Measurements from ENCODE around the gene MEGF6.

MEGF6 gene

GRCh38 chr1:3646596-3646995, 35.3 kb upstream of the MEGF6 start:
- Histone ChIP-seq H3K4ac (ENCODE audit: low read depth in 1 of 2, low read length in 2 of 2) (no peak overlapping the region), H3K18ac (ENCODE audit: low read depth in 1 of 2, low read length in 2 of 2) (no peak overlapping the region), H3K4me2 (ENCODE audit: low read length, poor library complexity, severe bottlenecking) (no peak overlapping the region), H3K23ac (ENCODE audit: low read length in 2 of 2) (no peak overlapping the region), H2AFZ (ENCODE audit: low read depth, low read length) (no peak overlapping the region), H3K4me1 (ENCODE audit: control insufficient read depth, insufficient read depth, low read depth, low read length) (peaks cover 8% of the 10 kb centered on the region), H3K27ac (ENCODE audit: low read length, poor library complexity, severe bottlenecking) (no peak overlapping the region), H2BK5ac (ENCODE audit: low read depth, low read length, poor library complexity, severe bottlenecking) (no peak overlapping the region), H3K14ac (ENCODE audit: low read length in 2 of 2) (no peak overlapping the region), H2BK120ac (ENCODE audit: low read depth, low read length) (no peak overlapping the region), H4K8ac (ENCODE audit: low read length) (no peak overlapping the region), H2BK15ac (ENCODE audit: low read depth, poor library complexity, severe bottlenecking) (no peak overlapping the region), H3K4me3 (ENCODE audit: insufficient read depth in 1 of 2, low read depth in 1 of 2, low read length in 2 of 2) (no peak overlapping the region), H2AK5ac (ENCODE audit: low read length, severe bottlenecking) (no peak overlapping the region), H2BK12ac (ENCODE audit: low read length in 2 of 2) (no peak overlapping the region), H3K36me3 (ENCODE audit: control insufficient read depth in 1 of 2, insufficient read depth in 2 of 2, low read depth in 1 of 2, low read length in 2 of 2) (peaks cover 35 to 37% of the 10 kb centered on the region in 2 experiments), H3K27me3 (ENCODE audit: control insufficient read depth in 1 of 2, insufficient read depth in 1 of 2, low read length in 2 of 2) (peaks cover 15 to 16% of the 10 kb centered on the region in 2 experiments), H3K9me3 (ENCODE audit: control insufficient read depth, low read length) (no peaks in the 10 kb centered on the region), H3K9ac (ENCODE audit: low read length) (no peak overlapping the region), H4K91ac (ENCODE audit: low read length) (no peak overlapping the region), H3K79me1 (replicated peaks; ENCODE audit: low read length, poor library complexity, severe bottlenecking) (peaks cover 21% of the 10 kb centered on the region)
- DNase-seq, result no peak
- 97% methylated on average over 20 of the region's 20 CpGs for WGBS

DNA sequence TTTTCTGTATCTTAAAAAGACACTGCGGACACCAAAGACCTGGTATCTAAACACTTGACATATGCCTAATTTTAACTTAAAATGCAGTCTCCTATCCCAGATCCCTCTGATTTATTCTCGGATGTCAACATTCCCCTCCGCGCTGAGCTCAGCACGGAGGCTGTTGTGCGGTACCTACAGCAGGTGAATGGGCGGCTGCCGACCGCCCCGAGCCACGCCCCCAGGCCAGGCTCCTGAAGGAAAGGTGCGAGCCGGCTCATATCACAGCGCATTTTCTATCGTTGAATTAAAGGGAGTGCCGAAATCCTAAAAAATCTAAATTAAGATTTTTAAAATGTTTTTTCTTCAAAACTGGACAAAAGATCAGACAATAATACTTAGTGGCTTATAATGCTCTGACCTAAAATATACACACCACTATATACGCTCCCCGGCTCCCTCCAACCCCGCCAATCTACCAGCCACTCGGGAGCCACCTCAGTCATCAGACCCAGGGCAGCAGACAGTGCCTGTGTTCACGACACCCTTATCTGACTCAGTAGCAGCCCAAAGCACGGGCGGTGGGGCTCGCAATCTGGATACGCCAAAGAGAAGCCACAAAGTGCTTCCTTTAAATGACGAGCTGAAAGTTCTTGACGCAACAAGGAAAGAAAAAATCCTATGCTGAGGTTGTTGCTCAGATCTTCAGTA, 34.5 kb upstream of the MEGF6 start:
- Histone ChIP-seq H3K79me1 (replicated peaks; ENCODE audit: low read length, poor library complexity, severe bottlenecking) (peaks cover 23% of the 10 kb centered on the region), H2BK5ac (ENCODE audit: low read depth, low read length, poor library complexity, severe bottlenecking) (no peak overlapping the region), H3K9ac (ENCODE audit: low read length) (no peak overlapping the region), H4K91ac (ENCODE audit: low read length) (no peak overlapping the region), H3K18ac (ENCODE audit: low read depth in 1 of 2, low read length in 2 of 2) (no peak overlapping the region), H2BK15ac (ENCODE audit: low read depth, poor library complexity, severe bottlenecking) (no peak overlapping the region), H3K23ac (ENCODE audit: low read length in 2 of 2) (no peak overlapping the region), H3K27me3 (ENCODE audit: control insufficient read depth in 1 of 2, insufficient read depth in 1 of 2, low read length in 2 of 2) (peaks cover 7 to 8% of the 10 kb centered on the region in 2 experiments), H2BK120ac (ENCODE audit: low read depth, low read length) (no peak overlapping the region), H3K9me3 (ENCODE audit: control insufficient read depth, low read length) (no peaks in the 10 kb centered on the region), H3K4ac (ENCODE audit: low read depth in 1 of 2, low read length in 2 of 2) (no peak overlapping the region), H3K14ac (ENCODE audit: low read length in 2 of 2) (no peak overlapping the region), H3K27ac (ENCODE audit: low read length, poor library complexity, severe bottlenecking) (no peak overlapping the region), H2AK5ac (ENCODE audit: low read length, severe bottlenecking) (no peak overlapping the region), H3K4me2 (ENCODE audit: low read length, poor library complexity, severe bottlenecking) (no peak overlapping the region), H3K4me1 (ENCODE audit: control insufficient read depth, insufficient read depth, low read depth, low read length) (peaks cover 7% of the 10 kb centered on the region), H3K4me3 (ENCODE audit: insufficient read depth in 1 of 2, low read depth in 1 of 2, low read length in 2 of 2) (no peak overlapping the region), H2BK12ac (ENCODE audit: low read length in 2 of 2) (no peak overlapping the region), H4K8ac (ENCODE audit: low read length) (no peak overlapping the region), H2AFZ (ENCODE audit: low read depth, low read length) (no peak overlapping the region), H3K36me3 (ENCODE audit: control insufficient read depth in 1 of 2, insufficient read depth in 2 of 2, low read depth in 1 of 2, low read length in 2 of 2) (peaks cover 42 to 44% of the 10 kb centered on the region in 2 experiments)
- 96% methylated on average over 21 of the region's 27 CpGs for WGBS
- DNase-seq, result no peak

DNA sequence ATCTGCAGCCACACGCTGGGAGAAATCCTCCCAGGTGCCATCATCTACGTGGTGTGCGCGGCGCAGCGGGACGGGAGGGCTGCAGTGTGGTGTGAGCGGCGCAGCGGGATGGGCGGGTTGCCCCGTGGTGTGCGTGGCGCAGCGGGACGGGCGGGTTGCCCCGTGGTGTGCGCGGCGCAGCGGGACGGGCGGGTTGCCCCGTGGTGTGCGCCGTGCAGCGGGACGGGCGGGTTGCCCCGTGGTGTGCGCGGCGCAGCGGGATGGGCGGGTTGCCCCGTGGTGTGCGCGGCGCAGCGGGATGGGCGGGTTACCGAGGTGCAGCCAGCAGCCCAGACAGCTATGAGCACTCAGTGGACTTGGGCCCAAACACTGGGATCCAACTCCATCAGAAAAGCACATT, 33.9 kb upstream of the MEGF6 start:
- Histone ChIP-seq H3K4me1 (ENCODE audit: control insufficient read depth, insufficient read depth, low read depth, low read length) (peaks cover 3% of the 10 kb centered on the region), H3K4me2 (ENCODE audit: low read length, poor library complexity, severe bottlenecking) (no peak overlapping the region), H2BK15ac (ENCODE audit: low read depth, poor library complexity, severe bottlenecking) (no peak overlapping the region), H4K91ac (ENCODE audit: low read length) (no peak overlapping the region), H2BK120ac (ENCODE audit: low read depth, low read length) (no peak overlapping the region), H3K27ac (ENCODE audit: low read length, poor library complexity, severe bottlenecking) (no peak overlapping the region), H3K4me3 (ENCODE audit: insufficient read depth in 1 of 2, low read depth in 1 of 2, low read length in 2 of 2) (no peak overlapping the region), H3K9ac (ENCODE audit: low read length) (no peak overlapping the region), H2BK12ac (ENCODE audit: low read length in 2 of 2) (no peak overlapping the region), H3K18ac (ENCODE audit: low read depth in 1 of 2, low read length in 2 of 2) (no peak overlapping the region), H3K27me3 (ENCODE audit: control insufficient read depth in 1 of 2, insufficient read depth in 1 of 2, low read length in 2 of 2) (peaks cover 2% of the 10 kb centered on the region in 2 experiments), H3K14ac (ENCODE audit: low read length in 2 of 2) (no peak overlapping the region), H3K9me3 (ENCODE audit: control insufficient read depth, low read length) (no peaks in the 10 kb centered on the region), H2BK5ac (ENCODE audit: low read depth, low read length, poor library complexity, severe bottlenecking) (no peak overlapping the region), H3K79me1 (replicated peaks; ENCODE audit: low read length, poor library complexity, severe bottlenecking) (peaks cover 23% of the 10 kb centered on the region), H3K36me3 (ENCODE audit: control insufficient read depth in 1 of 2, insufficient read depth in 2 of 2, low read depth in 1 of 2, low read length in 2 of 2) (peaks cover 42 to 49% of the 10 kb centered on the region in 2 experiments), H2AK5ac (ENCODE audit: low read length, severe bottlenecking) (no peak overlapping the region), H3K23ac (ENCODE audit: low read length in 2 of 2) (no peak overlapping the region), H3K4ac (ENCODE audit: low read depth in 1 of 2, low read length in 2 of 2) (no peak overlapping the region), H2AFZ (ENCODE audit: low read depth, low read length) (no peak overlapping the region), H4K8ac (ENCODE audit: low read length) (no peak overlapping the region)
- WGBS, result 97% methylated on average over 35 of the region's 43 CpGs
- DNase-seq, result no peak

GRCh38 chr1:3644273-3644672, 33.0 kb upstream of the MEGF6 start:
- Histone ChIP-seq H3K4me1 (ENCODE audit: control insufficient read depth, insufficient read depth, low read depth, low read length) (peaks cover under 1% of the 10 kb centered on the region), H2BK120ac (ENCODE audit: low read depth, low read length) (no peak overlapping the region), H4K8ac (ENCODE audit: low read length) (no peak overlapping the region), H3K4me3 (ENCODE audit: insufficient read depth in 1 of 2, low read depth in 1 of 2, low read length in 2 of 2) (no peak overlapping the region), H3K27ac (ENCODE audit: low read length, poor library complexity, severe bottlenecking) (no peak overlapping the region), H3K27me3 (ENCODE audit: control insufficient read depth in 1 of 2, insufficient read depth in 1 of 2, low read length in 2 of 2) (no peaks in the 10 kb centered on the region), H3K79me1 (replicated peaks; ENCODE audit: low read length, poor library complexity, severe bottlenecking) (peaks cover 19% of the 10 kb centered on the region), H3K9ac (ENCODE audit: low read length) (no peak overlapping the region), H3K23ac (ENCODE audit: low read length in 2 of 2) (no peak overlapping the region), H3K4me2 (ENCODE audit: low read length, poor library complexity, severe bottlenecking) (no peak overlapping the region), H2BK15ac (ENCODE audit: low read depth, poor library complexity, severe bottlenecking) (no peak overlapping the region), H3K9me3 (ENCODE audit: control insufficient read depth, low read length) (no peaks in the 10 kb centered on the region), H3K18ac (ENCODE audit: low read depth in 1 of 2, low read length in 2 of 2) (no peak overlapping the region), H2BK12ac (ENCODE audit: low read length in 2 of 2) (no peak overlapping the region), H2AFZ (ENCODE audit: low read depth, low read length) (no peak overlapping the region), H2AK5ac (ENCODE audit: low read length, severe bottlenecking) (no peak overlapping the region), H4K91ac (ENCODE audit: low read length) (no peak overlapping the region), H3K36me3 (ENCODE audit: control insufficient read depth in 1 of 2, insufficient read depth in 2 of 2, low read depth in 1 of 2, low read length in 2 of 2) (peaks cover 46 to 59% of the 10 kb centered on the region in 2 experiments), H3K14ac (ENCODE audit: low read length in 2 of 2) (no peak overlapping the region), H3K4ac (ENCODE audit: low read depth in 1 of 2, low read length in 2 of 2) (no peak overlapping the region), H2BK5ac (ENCODE audit: low read depth, low read length, poor library complexity, severe bottlenecking) (no peak overlapping the region)
- no peak for DNase-seq
- WGBS, result 95% methylated on average over 17 of the region's 25 CpGs
